H9 (cell line): ENCODE measurements around the gene GNA12. TPM values are rescaled to one million over a fixed set of nuclear protein-coding genes. Genes with fewer than 3 reads are reported as not detected.

Source experiments
- DNase-seq: peaks from one replicate; pipeline ENCODE4 v3.0.0-alpha.2; 2017
- H2AFZ ChIP-seq: one replicate; pipeline ENCODE4 v1.6.1; 2013; ENCODE audit warnings: mild to moderate bottlenecking, low read length, control low read depth, moderate library complexity
- H2AK5ac ChIP-seq: 2 replicates; pipeline ENCODE4 v1.6.1; 2013; ENCODE audit warnings: low read length, control low read depth, mixed read lengths; ENCODE audit not compliant: insufficient read length
- H2BK120ac ChIP-seq: one replicate; pipeline ENCODE4 v1.6.1; 2013; ENCODE audit warnings: low read depth, mild to moderate bottlenecking, low read length, control low read depth, inconsistent platforms; ENCODE audit not compliant: poor library complexity, severe bottlenecking
- H2BK12ac ChIP-seq: 2 replicates; pipeline ENCODE4 v1.6.1; 2013; ENCODE audit warnings: low read length, control low read depth, mixed read lengths, low read depth; ENCODE audit not compliant: insufficient read length
- H2BK15ac ChIP-seq: 2 replicates; pipeline ENCODE4 v1.6.1; 2013; ENCODE audit warnings: low read depth, low read length, control low read depth
- H2BK20ac ChIP-seq: one replicate; pipeline ENCODE4 v1.6.1; 2013; ENCODE audit warnings: low read depth, mild to moderate bottlenecking, low read length, control low read depth, inconsistent platforms; ENCODE audit not compliant: poor library complexity, severe bottlenecking
- H2BK5ac ChIP-seq: 2 replicates; pipeline ENCODE4 v1.6.1; 2013; ENCODE audit warnings: low read length, control low read depth, mixed read lengths; ENCODE audit not compliant: insufficient read length
- H3K14ac ChIP-seq: 2 replicates; pipeline ENCODE4 v1.6.1; 2013; ENCODE audit warnings: low read length, control low read depth; ENCODE audit not compliant: insufficient read depth
- H3K18ac ChIP-seq: 2 replicates; pipeline ENCODE4 v1.6.1; 2013; ENCODE audit warnings: low read depth, mild to moderate bottlenecking, mixed read lengths, low read length, control low read depth; ENCODE audit not compliant: insufficient read length
- H3K23ac ChIP-seq: 2 replicates; pipeline ENCODE4 v1.6.1; 2013; ENCODE audit warnings: low read length, control low read depth, mixed read lengths, low read depth; ENCODE audit not compliant: insufficient read length
- H3K23me2 ChIP-seq: 2 replicates; pipeline ENCODE4 v1.6.1; 2013; ENCODE audit warnings: low read depth, mild to moderate bottlenecking, mixed read lengths, low read length, control low read depth; ENCODE audit not compliant: insufficient read length, poor library complexity, severe bottlenecking
- H3K27ac ChIP-seq: 2 replicates; pipeline ENCODE4 v1.5.1; 2013; ENCODE audit warnings: low read length, control low read depth, mixed read lengths, low read depth; ENCODE audit not compliant: insufficient read length
- H3K27me3 ChIP-seq: 2 replicates; pipeline ENCODE4 v1.6.1; 2013; ENCODE audit warnings: low read length, control low read depth, inconsistent platforms; ENCODE audit not compliant: insufficient read depth
- H3K4ac ChIP-seq: 2 replicates; pipeline ENCODE4 v1.6.1; 2013; ENCODE audit warnings: low read depth, mild to moderate bottlenecking, control low read depth, inconsistent platforms, low read length, moderate library complexity
- H3K4me1 ChIP-seq: 2 replicates; pipeline ENCODE4 v1.6.1; 2013; ENCODE audit warnings: low read length, control low read depth, inconsistent platforms; ENCODE audit not compliant: insufficient read depth
- H3K4me2 ChIP-seq: 2 replicates; pipeline ENCODE4 v1.6.1; 2013; ENCODE audit warnings: low read length, control low read depth, mixed read lengths; ENCODE audit not compliant: insufficient read length, insufficient read depth
- H3K56ac ChIP-seq: 2 replicates; pipeline ENCODE4 v1.6.1; 2013; ENCODE audit warnings: low read depth, mild to moderate bottlenecking, mixed read lengths, low read length, control low read depth; ENCODE audit not compliant: insufficient read length
- H3K79me1 ChIP-seq: 2 replicates; pipeline ENCODE4 v1.6.1; 2013; ENCODE audit warnings: low read depth, mild to moderate bottlenecking, moderate library complexity, low read length, control low read depth, inconsistent platforms; ENCODE audit not compliant: insufficient read depth, poor library complexity, severe bottlenecking
- H3K79me2 ChIP-seq: 2 replicates; pipeline ENCODE4 v1.6.1; 2013; ENCODE audit warnings: low read length, control low read depth, inconsistent platforms; ENCODE audit not compliant: insufficient read depth
- H3K9ac ChIP-seq: 2 replicates; pipeline ENCODE4 v1.6.1; 2013; ENCODE audit warnings: low read length, control low read depth, mixed read lengths; ENCODE audit not compliant: insufficient read length; ENCODE audit errors: extremely low read depth
- H3K9me3 ChIP-seq: one replicate; pipeline ENCODE4 v1.6.1; 2013; ENCODE audit warnings: low read depth, low read length, inconsistent platforms; ENCODE audit not compliant: control insufficient read depth
- H3T11ph ChIP-seq: one replicate; pipeline ENCODE4 v1.6.1; 2013; ENCODE audit warnings: mild to moderate bottlenecking, low read length, control low read depth, inconsistent platforms
- H4K20me1 ChIP-seq: one replicate; pipeline ENCODE4 v1.6.1; 2013; ENCODE audit not compliant: control insufficient read depth, insufficient read length, insufficient read depth
- H4K5ac ChIP-seq: 2 replicates; pipeline ENCODE4 v1.6.1; 2013; ENCODE audit warnings: low read depth, mild to moderate bottlenecking, mixed read lengths, low read length, control low read depth; ENCODE audit not compliant: insufficient read length
- H4K8ac ChIP-seq: replicated peaks from 2 replicates; pipeline ENCODE4 v1.6.1; 2013; ENCODE audit warnings: low read length, control low read depth, mixed read lengths, low read depth; ENCODE audit not compliant: insufficient read length
- H4K91ac ChIP-seq: 2 replicates; pipeline ENCODE4 v1.6.1; 2013; ENCODE audit warnings: low read depth, mild to moderate bottlenecking, moderate library complexity, mixed read lengths, low read length, control low read depth; ENCODE audit not compliant: insufficient read length
- H3K27ac Mint-ChIP-seq, 3 experiments: 2 replicates in 2 of 3; 3 replicates in 1 of 3; pipeline ENCODE4 v1.8.0; 2020 to 2021; ENCODE audit warnings: mixed read lengths in 3 of 3, mild to moderate bottlenecking in 1 of 3, moderate library complexity in 1 of 3
- H3K27me3 Mint-ChIP-seq: 2 replicates; pipeline ENCODE4 v1.8.0; 2021; ENCODE audit warnings: low read depth, mild to moderate bottlenecking, moderate library complexity, mixed read lengths
- H3K36me3 Mint-ChIP-seq, 3 experiments: 2 replicates in 2 of 3; 3 replicates in 1 of 3; pipeline ENCODE4 v1.8.0; 2020 to 2021; ENCODE audit warnings: low read depth in 3 of 3, mixed read lengths in 3 of 3; ENCODE audit not compliant: insufficient read depth in 1 of 3
- H3K4me1 Mint-ChIP-seq, 2 experiments: 2 replicates each; pipeline ENCODE4 v1.8.0; 2020; ENCODE audit warnings: mixed read lengths in 2 of 2
- H3K4me3 Mint-ChIP-seq, 2 experiments: 2 replicates in 1 of 2; 3 replicates in 1 of 2; pipeline ENCODE4 v1.8.0; 2020 to 2021; ENCODE audit warnings: mild to moderate bottlenecking in 2 of 2, mixed read lengths in 2 of 2, moderate library complexity in 1 of 2
- H3K9me3 Mint-ChIP-seq, 2 experiments: 2 replicates in 1 of 2; 3 replicates in 1 of 2; pipeline ENCODE4 v1.8.0; 2020; ENCODE audit warnings: mild to moderate bottlenecking in 2 of 2, mixed read lengths in 2 of 2, moderate library complexity in 1 of 2
- CTCF ChIP-seq: fragments of 200-600 bp; sonication (generic); conservative IDR thresholded peaks from 3 replicates; pipeline ENCODE4 v1.8.0; 2021; ENCODE audit warnings: antibody characterized with exemption, mild to moderate bottlenecking
- WGBS: extraction: QIAGEN DNeasy Blood & Tissue Kit; methylation state at CpG from one replicate; pipeline ENCODE4 v1.1.7; 2013; ENCODE audit warnings: missing lambda C conversion rate, low lambda C conversion rate, mixed read lengths; ENCODE audit not compliant: insufficient read length; ENCODE audit errors: extremely low coverage; 5-methylcytosine and 5-hydroxymethylcytosine counted together
- total RNA-seq: library from RNA; stranded (reverse); gene quantifications from 2 replicates; pipeline ENCODE4 v1.2.1, GENCODE V29; 2021

GNA12 gene
- total RNA-seq, 1 experiment from 2014 or later, result 60.2 TPM

- DNase-seq, result peak; percentile 63
- no peak overlapping the region for H3K9ac ChIP-seq
Measured at GRCh38 chr7:2863461-2864066, 19.5 kb upstream of the GNA12 start.

More at GRCh38 chr7:2863461-2864066, 19.5 kb upstream of the GNA12 start:
- Histone ChIP-seq H3K23me2 (no peaks in the 10 kb centered on the region), H2AK5ac (no peak overlapping the region), H2AFZ (no peak overlapping the region), H2BK5ac (no peak overlapping the region), H2BK20ac (no peak overlapping the region), H3K27me3 (no peaks in the 10 kb centered on the region), H3K14ac (0 out of 2 replicates have a peak overlapping the region, but pooled peaks have one; percentile 9), H4K20me1 (no peaks in the 10 kb centered on the region), H3K9me3 (no peaks in the 10 kb centered on the region), H3K56ac (no peak overlapping the region), H3K18ac (no peak overlapping the region), H3K27ac (no peak overlapping the region), H2BK120ac (no peak overlapping the region), H3K79me2 (no peaks in the 10 kb centered on the region), H2BK12ac (no peak overlapping the region), H3K23ac (no peak overlapping the region), H2BK15ac (no peak overlapping the region), H4K91ac (no peak overlapping the region), H4K5ac (no peak overlapping the region), H3T11ph (no peak overlapping the region), H4K8ac (no peak overlapping the region), H3K4me1 (no peaks in the 10 kb centered on the region; the same call in 1 of the 2 replicates), H3K4me2 (no peak overlapping the region), H3K4ac (no peak overlapping the region), H3K79me1 (no peaks in the 10 kb centered on the region)
- no CpG with 5 or more reads among the region's 18 CpGs for WGBS
- Mint-ChIP-seq H3K4me1 (peaks cover 13 to 15% of the 10 kb centered on the region in 2 experiments), H3K27me3 (no peaks in the 10 kb centered on the region), H3K36me3 (no peaks in the 10 kb centered on the region), H3K27ac (peak overlapping the region in 2 of 3 experiments; percentile 35 to 92; a peak in 4 of 7 replicates), H3K9me3 (no peaks in the 10 kb centered on the region), H3K4me3 (no peak overlapping the region; a peak in 1 of 5 replicates)
- no peak for TF ChIP-seq CTCF
